DOHH2 (cell line): ENCODE measurements around the gene CDKN2AIPNL.

ENCODE experiments used
- EZH2phosphoT487 ChIP-seq: fragments of 200-600 bp; sonication (generic); IDR thresholded peaks from 2 replicates; pipeline ENCODE4 v1.6.1; 2017; ENCODE audit warnings: borderline replicate concordance, mild to moderate bottlenecking, antibody characterized with exemption, low read length, moderate library complexity, mixed read lengths
- TF ChIP-seq, protein P1 (sequence below): fragments of 200-600 bp; sonication (generic); IDR thresholded peaks from one replicate; pipeline ENCODE4 v1.5.1; 2014; ENCODE audit warnings: antibody characterized with exemption, mild to moderate bottlenecking, low read depth, low read length; ENCODE audit not compliant: poor library complexity, severe bottlenecking

- TF ChIP-seq, protein P1, sequence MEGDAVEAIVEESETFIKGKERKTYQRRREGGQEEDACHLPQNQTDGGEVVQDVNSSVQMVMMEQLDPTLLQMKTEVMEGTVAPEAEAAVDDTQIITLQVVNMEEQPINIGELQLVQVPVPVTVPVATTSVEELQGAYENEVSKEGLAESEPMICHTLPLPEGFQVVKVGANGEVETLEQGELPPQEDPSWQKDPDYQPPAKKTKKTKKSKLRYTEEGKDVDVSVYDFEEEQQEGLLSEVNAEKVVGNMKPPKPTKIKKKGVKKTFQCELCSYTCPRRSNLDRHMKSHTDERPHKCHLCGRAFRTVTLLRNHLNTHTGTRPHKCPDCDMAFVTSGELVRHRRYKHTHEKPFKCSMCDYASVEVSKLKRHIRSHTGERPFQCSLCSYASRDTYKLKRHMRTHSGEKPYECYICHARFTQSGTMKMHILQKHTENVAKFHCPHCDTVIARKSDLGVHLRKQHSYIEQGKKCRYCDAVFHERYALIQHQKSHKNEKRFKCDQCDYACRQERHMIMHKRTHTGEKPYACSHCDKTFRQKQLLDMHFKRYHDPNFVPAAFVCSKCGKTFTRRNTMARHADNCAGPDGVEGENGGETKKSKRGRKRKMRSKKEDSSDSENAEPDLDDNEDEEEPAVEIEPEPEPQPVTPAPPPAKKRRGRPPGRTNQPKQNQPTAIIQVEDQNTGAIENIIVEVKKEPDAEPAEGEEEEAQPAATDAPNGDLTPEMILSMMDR: no peak
- no peak for TF ChIP-seq EZH2phosphoT487
Observed at GRCh38 chr5:134437340-134437846, 25.7 kb upstream of the CDKN2AIPNL start.
